ENCODE measurements around the gene FILIP1L. TPM values are rescaled to one million over a fixed set of nuclear protein-coding genes. Genes with fewer than 3 reads are reported as not detected.

FILIP1L gene
- total RNA-seq, 1 experiment from 2014 or later, result 4.3 TPM

DNA sequence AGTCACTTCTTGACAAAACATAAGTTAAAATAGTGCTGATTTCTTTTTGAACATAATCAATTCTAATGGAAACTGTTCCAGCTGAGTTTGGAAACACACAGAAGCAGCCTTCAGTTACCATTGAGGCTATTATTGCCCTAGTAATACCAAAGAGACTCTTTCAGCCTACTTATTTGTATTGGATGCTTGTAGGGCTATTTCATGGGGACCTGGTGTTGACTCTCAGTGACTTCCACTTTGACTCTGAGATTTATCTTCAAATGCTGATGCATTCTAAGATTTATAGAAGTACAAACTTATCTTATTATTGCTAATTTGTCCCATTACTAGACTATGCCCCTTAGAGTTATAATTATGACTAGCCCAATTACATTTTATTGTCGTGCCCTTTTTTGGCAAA lies 229.2 kb downstream of the FILIP1L start:
- CTCF ChIA-PET, result no interaction called here
- no peak overlapping the region for H3K4me3 ChIP-seq (ENCODE audit: low read depth, low read length, poor library complexity, severe bottlenecking)
- BruUV-seq (replicated peaks), result no TSS peak
- no peaks in the 10 kb centered on the region for H3K9me3 ChIP-seq (ENCODE audit: low read depth, low read length, poor library complexity, severe bottlenecking)
- H3K27me3 ChIP-seq (replicated peaks; ENCODE audit: insufficient read depth, low read depth, low read length, poor library complexity), result no peaks in the 10 kb centered on the region
- H3K4me1 ChIP-seq (ENCODE audit: insufficient read depth, low read length, poor library complexity, severe bottlenecking), result peaks cover 5% of the 10 kb centered on the region
- H3K27ac ChIP-seq (ENCODE audit: low read depth, low read length, poor library complexity, severe bottlenecking), result no peak overlapping the region
- H3K36me3 ChIP-seq (ENCODE audit: insufficient read depth, low read length, poor library complexity, severe bottlenecking), result no peaks in the 10 kb centered on the region
- intact Hi-C loops (cut with micrococcal nuclease; ENCODE audit: unreplicated experiment), result no loop called here
- POLR2A ChIA-PET (ENCODE audit: low non-redundant PET), result no interaction called here
- TF ChIP-seq, protein P1, sequence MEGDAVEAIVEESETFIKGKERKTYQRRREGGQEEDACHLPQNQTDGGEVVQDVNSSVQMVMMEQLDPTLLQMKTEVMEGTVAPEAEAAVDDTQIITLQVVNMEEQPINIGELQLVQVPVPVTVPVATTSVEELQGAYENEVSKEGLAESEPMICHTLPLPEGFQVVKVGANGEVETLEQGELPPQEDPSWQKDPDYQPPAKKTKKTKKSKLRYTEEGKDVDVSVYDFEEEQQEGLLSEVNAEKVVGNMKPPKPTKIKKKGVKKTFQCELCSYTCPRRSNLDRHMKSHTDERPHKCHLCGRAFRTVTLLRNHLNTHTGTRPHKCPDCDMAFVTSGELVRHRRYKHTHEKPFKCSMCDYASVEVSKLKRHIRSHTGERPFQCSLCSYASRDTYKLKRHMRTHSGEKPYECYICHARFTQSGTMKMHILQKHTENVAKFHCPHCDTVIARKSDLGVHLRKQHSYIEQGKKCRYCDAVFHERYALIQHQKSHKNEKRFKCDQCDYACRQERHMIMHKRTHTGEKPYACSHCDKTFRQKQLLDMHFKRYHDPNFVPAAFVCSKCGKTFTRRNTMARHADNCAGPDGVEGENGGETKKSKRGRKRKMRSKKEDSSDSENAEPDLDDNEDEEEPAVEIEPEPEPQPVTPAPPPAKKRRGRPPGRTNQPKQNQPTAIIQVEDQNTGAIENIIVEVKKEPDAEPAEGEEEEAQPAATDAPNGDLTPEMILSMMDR (conservative IDR thresholded peaks at IDR 0.05; ENCODE audit: low read depth, low read length), result no peak
- no peak for TF ChIP-seq EZH2 (IDR thresholded peaks at IDR 0.05; ENCODE audit: borderline replicate concordance, low read depth, low read length, poor library complexity, severe bottlenecking)
- DNase-seq (ENCODE audit: low spot score), result no peak

DNA sequence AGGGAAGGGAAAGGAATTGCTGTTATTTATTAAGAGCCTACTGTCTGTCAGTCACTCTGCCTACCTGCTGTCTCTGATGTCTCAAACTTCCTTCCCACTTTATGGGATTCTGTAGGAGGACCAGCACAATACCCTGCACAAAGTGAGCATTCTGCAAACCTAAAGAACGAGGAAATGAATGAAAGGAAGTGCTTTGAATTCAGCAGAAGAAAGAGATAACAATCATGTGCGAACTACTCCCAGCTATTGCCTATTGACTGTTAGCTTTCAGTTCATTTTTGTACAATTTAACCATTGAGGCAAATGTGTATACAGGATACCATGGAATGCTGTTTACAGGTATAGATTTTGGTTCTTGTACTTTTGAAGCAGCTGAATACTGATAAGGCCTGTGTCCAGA lies 229.8 kb downstream of the FILIP1L start:
- Histone ChIP-seq H3K27ac (ENCODE audit: low read depth, low read length, poor library complexity, severe bottlenecking) (no peak overlapping the region), H3K4me1 (ENCODE audit: insufficient read depth, low read length, poor library complexity, severe bottlenecking) (peaks cover 5% of the 10 kb centered on the region), H3K36me3 (ENCODE audit: insufficient read depth, low read length, poor library complexity, severe bottlenecking) (no peaks in the 10 kb centered on the region), H3K4me3 (ENCODE audit: low read depth, low read length, poor library complexity, severe bottlenecking) (no peak overlapping the region), H3K9me3 (ENCODE audit: low read depth, low read length, poor library complexity, severe bottlenecking) (no peaks in the 10 kb centered on the region), H3K27me3 (replicated peaks; ENCODE audit: insufficient read depth, low read depth, low read length, poor library complexity) (no peaks in the 10 kb centered on the region)
- DNase-seq (ENCODE audit: low spot score), result no peak
- ChIA-PET CTCF (no interaction called here), POLR2A (ENCODE audit: low non-redundant PET) (no interaction called here)
- intact Hi-C loops (cut with micrococcal nuclease; ENCODE audit: unreplicated experiment), result no loop called here
- no TSS peak for BruUV-seq (replicated peaks)
- TF ChIP-seq EZH2 (IDR thresholded peaks at IDR 0.05; ENCODE audit: borderline replicate concordance, low read depth, low read length, poor library complexity, severe bottlenecking), result no peak
- TF ChIP-seq, protein P1 (conservative IDR thresholded peaks at IDR 0.05; ENCODE audit: low read depth, low read length), result no peak

DNA sequence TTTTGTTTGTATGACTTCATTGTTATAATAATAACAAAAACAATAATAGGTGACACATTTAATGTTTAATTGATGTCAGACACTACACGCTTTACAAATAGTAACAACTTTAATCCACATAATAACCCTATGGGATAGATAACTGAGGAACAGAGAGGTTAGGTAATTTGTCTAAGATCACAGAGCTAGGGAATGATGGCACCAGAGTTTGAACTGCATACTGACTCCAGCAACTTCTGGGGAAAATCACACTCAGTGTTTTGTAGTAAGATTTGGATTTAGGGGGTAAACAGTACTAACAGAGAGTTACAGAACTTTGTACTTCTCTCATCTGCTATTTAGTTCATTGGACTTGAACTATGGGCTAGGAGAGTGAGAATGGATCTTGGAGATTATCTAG lies 230.6 kb downstream of the FILIP1L start:
- Histone ChIP-seq H3K36me3 (ENCODE audit: insufficient read depth, low read length, poor library complexity, severe bottlenecking) (no peaks in the 10 kb centered on the region), H3K9me3 (ENCODE audit: low read depth, low read length, poor library complexity, severe bottlenecking) (no peaks in the 10 kb centered on the region), H3K4me3 (ENCODE audit: low read depth, low read length, poor library complexity, severe bottlenecking) (no peak overlapping the region), H3K27ac (ENCODE audit: low read depth, low read length, poor library complexity, severe bottlenecking) (no peak overlapping the region), H3K4me1 (ENCODE audit: insufficient read depth, low read length, poor library complexity, severe bottlenecking) (peaks cover 5% of the 10 kb centered on the region), H3K27me3 (replicated peaks; ENCODE audit: insufficient read depth, low read depth, low read length, poor library complexity) (no peaks in the 10 kb centered on the region)
- DNase-seq (ENCODE audit: low spot score), result no peak
- ChIA-PET CTCF (no interaction called here), POLR2A (ENCODE audit: low non-redundant PET) (no interaction called here)
- no peak for TF ChIP-seq EZH2 (IDR thresholded peaks at IDR 0.05; ENCODE audit: borderline replicate concordance, low read depth, low read length, poor library complexity, severe bottlenecking)
- TF ChIP-seq, protein P1 (conservative IDR thresholded peaks at IDR 0.05; ENCODE audit: low read depth, low read length), result no peak
- no TSS peak for BruUV-seq (replicated peaks)
- intact Hi-C loops (cut with micrococcal nuclease; ENCODE audit: unreplicated experiment), result no loop called here
